CD4-positive, alpha-beta T cell treated with Interferon gamma for 1 hour (primary cell): ENCODE data around the gene XYLT1.

Experiments
- DNase-seq: peaks from one replicate; pipeline ENCODE4 v3.0.0-alpha.2; 2020

The XYLT1 gene

DNA sequence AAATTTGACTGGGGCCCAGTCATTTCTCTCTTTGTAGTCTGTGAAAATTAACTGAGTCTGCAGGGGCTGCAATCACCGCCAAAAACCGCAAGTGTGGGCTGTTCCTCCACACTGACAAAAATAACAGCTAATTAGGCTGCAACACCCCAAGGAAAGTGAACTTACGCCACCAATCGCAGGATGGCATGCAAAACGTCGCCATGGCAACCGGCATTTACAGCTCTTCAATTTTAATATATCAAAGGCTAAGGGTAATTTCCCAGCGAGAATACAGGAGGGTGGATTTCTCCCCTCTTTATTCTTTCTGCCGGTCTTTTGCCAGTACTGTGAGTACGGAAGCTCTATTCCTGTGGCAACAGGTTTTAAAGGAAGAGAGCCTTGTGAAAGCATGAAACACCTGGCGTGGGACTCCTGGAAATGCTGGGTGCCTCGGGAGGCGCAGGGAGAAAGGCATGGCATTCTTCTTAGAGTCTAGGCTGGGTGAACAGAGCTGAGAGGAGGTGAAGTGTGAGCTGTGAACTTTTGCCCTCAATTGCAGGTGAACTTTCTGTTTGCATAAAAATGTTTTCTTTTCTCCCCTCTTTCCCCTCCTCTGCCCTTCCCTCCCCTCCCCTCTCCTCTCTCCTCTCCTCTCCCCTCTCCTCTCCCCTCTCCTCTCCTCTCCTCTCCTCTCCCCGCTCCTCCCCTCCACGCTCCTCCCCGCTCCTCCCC lies 399.7 kb downstream of the XYLT1 start:
- peak; percentile 86 for DNase-seq

DNA sequence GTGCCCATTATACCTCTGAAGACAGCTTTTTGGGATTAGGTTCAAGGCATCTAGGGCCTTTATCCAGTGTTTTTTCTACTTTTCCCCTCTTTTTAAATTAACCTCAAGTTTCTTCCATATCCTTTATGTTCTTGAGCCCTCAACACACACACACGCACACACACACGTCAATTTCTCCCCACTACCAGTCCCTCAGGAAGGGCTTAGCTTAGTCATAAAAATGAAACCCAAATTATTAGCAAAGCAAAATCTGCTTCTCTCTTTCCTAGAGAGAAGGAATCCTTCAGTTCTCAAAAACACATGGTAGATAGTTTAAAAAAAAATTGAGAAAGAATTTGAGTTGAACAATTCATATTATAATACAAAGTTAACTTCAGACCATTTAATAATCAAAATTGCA lies 401.1 kb downstream of the XYLT1 start:
- no peak for DNase-seq

DNA sequence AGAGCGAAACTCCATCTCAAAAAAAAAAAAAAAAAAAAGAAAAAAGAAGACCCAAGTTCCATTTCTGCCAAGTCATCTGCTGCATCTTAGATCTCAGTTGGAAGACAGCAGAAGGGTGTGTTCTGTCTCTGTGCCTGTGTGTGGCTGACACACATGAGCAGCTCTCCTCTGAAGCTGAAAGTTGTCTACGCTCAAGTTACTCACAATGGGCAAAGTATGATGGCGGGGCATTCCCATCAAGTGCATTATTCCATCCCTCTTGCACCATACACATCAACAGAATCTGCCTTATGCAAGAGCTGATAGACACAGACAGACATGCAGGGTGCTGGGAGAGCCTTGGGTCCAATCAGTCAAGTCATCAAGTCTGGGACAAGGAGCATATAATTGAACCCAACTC lies 402.2 kb downstream of the XYLT1 start:
- DNase-seq = no peak

DNA sequence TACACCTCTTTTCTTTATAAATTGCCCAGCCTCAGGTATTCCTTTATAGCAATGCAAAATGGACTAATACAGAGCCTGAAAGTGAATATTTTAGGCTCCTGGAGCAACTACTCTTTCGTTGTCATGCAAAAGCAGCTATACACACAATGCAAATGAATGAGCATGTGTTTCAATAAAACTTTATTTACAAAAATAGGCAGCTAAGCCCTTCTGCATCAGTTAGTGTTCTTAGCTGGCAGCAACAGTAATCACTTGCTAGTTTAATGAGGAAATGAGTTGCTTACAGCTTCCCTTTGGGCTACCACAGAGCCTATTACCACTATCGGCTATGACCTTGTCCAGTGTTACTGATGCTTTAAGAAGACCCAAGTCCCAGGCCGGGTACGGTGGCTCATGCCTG lies 402.9 kb downstream of the XYLT1 start:
- DNase-seq = no peak

DNA sequence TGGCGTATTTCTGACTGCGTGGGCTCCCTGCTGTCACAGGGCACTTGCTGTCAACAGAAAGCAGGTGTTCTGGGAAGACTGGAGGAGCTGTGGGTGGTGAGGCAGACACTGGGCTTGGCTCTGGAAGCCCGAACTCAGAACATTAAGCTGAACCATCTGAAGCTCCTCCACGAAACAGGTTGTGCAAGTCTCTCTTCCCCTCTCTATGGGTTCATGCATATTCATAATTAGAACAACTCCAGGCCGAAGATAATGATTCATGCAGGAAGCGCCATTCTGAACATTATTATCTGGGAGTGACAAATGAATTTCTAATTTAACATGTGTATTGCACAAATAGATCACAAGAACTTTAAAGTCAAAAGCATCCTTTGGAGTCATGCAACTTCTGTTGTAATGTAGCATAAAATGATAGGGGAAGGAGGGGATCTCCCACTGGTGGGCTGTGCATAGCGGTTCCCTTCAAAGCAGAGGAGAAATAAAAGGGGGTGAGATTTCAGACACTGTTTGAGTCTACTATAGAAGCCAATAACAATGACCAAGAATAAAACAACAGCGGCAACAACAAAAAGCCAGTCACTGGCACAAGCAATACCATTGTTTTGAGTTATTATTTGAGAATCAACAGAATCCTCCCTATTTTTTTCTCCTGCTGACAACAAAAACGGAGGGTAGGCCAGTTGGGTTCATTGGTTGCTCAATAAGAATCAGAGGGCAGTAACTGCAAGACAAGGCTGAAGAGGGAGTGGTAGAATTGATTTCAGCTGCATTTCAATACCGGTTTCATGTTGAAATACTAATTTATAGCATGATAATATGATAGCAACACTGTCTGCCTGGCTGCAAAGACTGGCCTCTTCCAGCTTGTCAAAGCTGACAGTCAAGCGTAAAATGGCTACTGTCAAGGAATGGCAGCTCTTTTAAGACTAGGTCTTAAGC lies 407.3 kb downstream of the XYLT1 start:
- no peak for DNase-seq

DNA sequence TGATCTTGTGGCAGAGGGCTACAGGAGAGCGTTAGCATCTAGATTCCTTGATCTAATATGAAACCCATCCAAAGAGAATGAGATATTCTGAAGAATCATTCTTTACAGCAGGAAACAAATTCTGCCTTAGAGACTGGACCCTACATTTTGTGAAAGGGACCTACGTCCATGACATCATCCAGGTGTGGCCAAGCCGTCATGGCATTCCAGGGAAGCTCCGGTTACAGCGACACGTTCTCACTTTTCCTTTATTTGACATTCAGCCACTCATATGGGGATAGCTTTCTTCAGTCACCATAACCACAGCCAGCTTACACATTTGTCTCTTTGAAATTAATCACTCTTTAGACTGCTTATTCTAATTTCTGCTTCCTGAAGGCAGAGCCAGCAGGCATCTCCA lies 408.1 kb downstream of the XYLT1 start:
- no peak for DNase-seq

DNA sequence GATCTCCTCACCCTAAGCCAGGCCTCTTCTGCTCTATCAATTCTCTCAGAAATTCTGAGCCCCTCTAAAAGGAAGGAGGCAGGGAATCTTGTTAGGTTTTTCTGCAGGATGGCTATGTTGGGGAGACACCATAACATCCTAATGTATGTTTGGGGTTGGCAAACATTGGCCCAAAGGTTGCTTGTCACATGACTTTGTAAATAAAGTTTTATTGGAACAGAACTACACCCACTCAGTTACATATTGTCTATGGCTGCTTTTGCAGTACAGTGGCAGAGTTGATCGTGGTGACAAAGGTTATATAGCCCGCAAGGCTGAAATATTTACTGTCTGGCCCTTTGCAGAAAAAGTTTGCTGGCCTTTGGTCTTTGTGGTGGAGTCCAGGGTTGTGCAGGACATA lies 409.4 kb downstream of the XYLT1 start:
- DNase-seq = no peak

DNA sequence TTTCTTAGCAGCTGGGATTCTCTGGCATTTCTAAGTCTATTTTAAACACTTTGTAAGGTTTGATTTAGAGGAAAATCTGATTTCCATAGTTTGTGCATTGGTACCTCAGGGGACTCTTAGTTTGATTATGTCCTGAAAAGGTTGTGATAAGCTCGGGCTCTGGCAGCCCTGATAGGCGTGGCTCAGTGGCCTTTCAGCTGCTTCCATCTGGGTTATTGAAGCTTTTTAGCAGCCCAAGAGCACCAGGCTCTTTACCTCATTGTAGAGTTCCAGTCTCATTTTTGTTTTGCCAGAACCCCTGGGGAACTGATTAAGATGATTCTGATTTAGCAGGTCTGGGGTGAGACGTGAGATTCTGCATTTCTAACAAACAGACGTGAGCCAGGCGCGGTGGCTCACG lies 412.3 kb downstream of the XYLT1 start:
- DNase-seq = no peak

DNA sequence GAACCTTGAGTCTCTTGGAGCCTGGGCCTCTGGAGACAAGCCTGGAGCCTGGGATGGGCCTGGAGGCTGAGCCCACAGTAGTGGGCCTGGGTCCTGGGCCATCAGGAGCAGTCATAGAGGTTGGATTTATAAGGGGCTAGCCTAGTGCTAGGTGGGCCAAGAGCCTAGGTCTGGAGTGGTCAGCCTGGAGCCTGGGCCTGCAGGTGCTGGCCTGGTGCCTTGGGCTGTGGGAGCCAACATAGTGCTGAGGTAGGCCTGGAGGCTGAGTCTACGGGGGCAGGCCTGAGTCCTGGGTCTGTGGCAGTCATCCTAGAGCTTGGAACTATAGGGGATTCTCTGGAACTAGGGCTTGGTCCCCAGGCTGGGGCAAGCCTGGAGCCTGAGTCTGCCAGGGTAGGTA lies 414.1 kb downstream of the XYLT1 start:
- no peak for DNase-seq

DNA sequence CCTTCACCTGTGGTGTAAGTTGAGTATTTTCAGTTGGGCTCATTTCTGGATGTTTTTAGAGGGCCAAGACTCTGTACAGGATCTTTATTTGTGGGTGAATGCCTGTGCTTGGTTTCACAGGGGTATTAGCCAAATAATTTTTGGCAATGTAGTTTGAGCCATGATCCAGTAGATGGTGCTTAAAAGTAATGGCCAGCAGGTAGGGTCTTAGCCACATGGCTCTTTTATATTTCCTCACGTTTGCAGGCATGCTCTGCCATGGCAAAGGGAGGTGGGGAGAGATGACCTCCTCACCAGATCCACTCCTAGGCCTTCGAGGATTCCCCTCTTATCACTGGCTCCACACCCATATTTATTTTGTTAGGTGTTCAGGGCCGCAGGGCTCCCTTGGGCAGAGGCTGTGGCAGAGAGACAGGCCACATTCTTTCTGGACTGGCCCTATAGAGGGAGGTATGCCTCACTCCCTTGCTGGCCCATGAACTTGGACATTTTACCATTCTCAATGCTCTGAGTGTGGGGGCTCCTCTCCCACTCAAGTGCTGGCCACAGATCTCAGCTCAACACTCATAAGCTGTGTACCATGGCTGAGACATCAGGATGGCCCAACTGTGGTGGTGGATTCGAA lies 417.1 kb downstream of the XYLT1 start:
- DNase-seq = no peak
